ENCODE measurements around the gene CSF2RB. TPM values are rescaled to one million over a fixed set of nuclear protein-coding genes. Genes with fewer than 3 reads are reported as not detected.
A peak's percentile ranks its signal among the peaks of the same experiment; 100 is the strongest.

The CSF2RB gene
- total RNA-seq, 2 experiments from 2014 or later, result 0.14 TPM; not detected in 1

- intact Hi-C loops (cut with micrococcal nuclease), result no loop called here
- Mint-ChIP-seq H3K9me3 (no peaks in the 10 kb centered on the region), H3K27ac (no peak overlapping the region), H3K4me3 (no peak overlapping the region), H3K36me3 (ENCODE audit: low read depth) (no peaks in the 10 kb centered on the region), H3K27me3 (ENCODE audit: low read depth) (no peaks in the 10 kb centered on the region), H3K4me1 (ENCODE audit: low read depth) (no peaks in the 10 kb centered on the region)
- CTCF ChIA-PET, result interaction anchor here (0.7 to 1.0 kb wide), 2 partner anchors 80 to 221 kb away, joined by 3 read pairs; no protein-coding TSS in a partner anchor
- DNase-seq, result no peak
Measured at GRCh38 chr22:36935694-36936093, 22.3 kb downstream of the CSF2RB start.

- H3K4me3 Mint-ChIP-seq, result no peak overlapping the region
- CTCF ChIA-PET, result interaction anchor here (0.7 to 1.0 kb wide), 2 partner anchors 81 to 89 kb away, joined by 3 read pairs; no protein-coding TSS in a partner anchor
- no peaks in the 10 kb centered on the region for H3K27me3 Mint-ChIP-seq (ENCODE audit: low read depth)
- H3K4me1 Mint-ChIP-seq (ENCODE audit: low read depth), result no peaks in the 10 kb centered on the region
- no peaks in the 10 kb centered on the region for H3K36me3 Mint-ChIP-seq (ENCODE audit: low read depth)
- H3K9me3 Mint-ChIP-seq, result no peaks in the 10 kb centered on the region
- intact Hi-C loops (cut with micrococcal nuclease), result no loop called here
- no peak for DNase-seq
- H3K27ac Mint-ChIP-seq, result no peak overlapping the region
Measured at GRCh38 chr22:36936362-36937116, 23.1 kb downstream of the CSF2RB start.

- CTCF ChIA-PET, result no interaction called here
- no peaks in the 10 kb centered on the region for H3K4me1 Mint-ChIP-seq (ENCODE audit: low read depth)
- no peak for DNase-seq
Measured at GRCh38 chr22:36937319-36938027, 24.0 kb downstream of the CSF2RB start.

GRCh38 chr22:36938028-36938425 is 24.6 kb downstream of the CSF2RB start:
- no peaks in the 10 kb centered on the region for H3K9me3 Mint-ChIP-seq
- CTCF ChIA-PET, result no interaction called here
- no peaks in the 10 kb centered on the region for H3K36me3 Mint-ChIP-seq (ENCODE audit: low read depth)
- no peak overlapping the region for H3K27ac Mint-ChIP-seq
- H3K4me1 Mint-ChIP-seq (ENCODE audit: low read depth), result no peaks in the 10 kb centered on the region
- no peak overlapping the region for H3K4me3 Mint-ChIP-seq
- intact Hi-C loops (cut with micrococcal nuclease), result no loop called here
- no peaks in the 10 kb centered on the region for H3K27me3 Mint-ChIP-seq (ENCODE audit: low read depth)
- DNase-seq, result no peak

More at GRCh38 chr22:36937319-36938027, 24.0 kb downstream of the CSF2RB start:
- Mint-ChIP-seq H3K27me3 (ENCODE audit: low read depth) (no peaks in the 10 kb centered on the region), H3K4me3 (no peak overlapping the region), H3K9me3 (no peaks in the 10 kb centered on the region), H3K27ac (no peak overlapping the region), H3K36me3 (ENCODE audit: low read depth) (no peaks in the 10 kb centered on the region)
- intact Hi-C loops (cut with micrococcal nuclease), result no loop called here

GRCh38 chr22:36938886-36939285 is 25.5 kb downstream of the CSF2RB start:
- intact Hi-C loops (cut with micrococcal nuclease), result no loop called here
- no peak overlapping the region for H3K4me3 Mint-ChIP-seq
- no peak for DNase-seq
- no peak overlapping the region for H3K27ac Mint-ChIP-seq
- H3K9me3 Mint-ChIP-seq, result no peaks in the 10 kb centered on the region
- CTCF ChIA-PET, result no interaction called here
- H3K27me3 Mint-ChIP-seq (ENCODE audit: low read depth), result no peaks in the 10 kb centered on the region
- H3K36me3 Mint-ChIP-seq (ENCODE audit: low read depth), result no peaks in the 10 kb centered on the region
- H3K4me1 Mint-ChIP-seq (ENCODE audit: low read depth), result no peaks in the 10 kb centered on the region

- CTCF ChIA-PET, result interaction anchor here (0.6 to 1.1 kb wide), 2 partner anchors 37 to 258 kb away, joined by 3 read pairs; no protein-coding TSS in a partner anchor
- no peaks in the 10 kb centered on the region for H3K9me3 Mint-ChIP-seq
- H3K27ac Mint-ChIP-seq, result no peak overlapping the region
- H3K4me1 Mint-ChIP-seq (ENCODE audit: low read depth), result no peaks in the 10 kb centered on the region
- peak; percentile 26 for DNase-seq
- intact Hi-C loops (cut with micrococcal nuclease), result no loop called here
- H3K36me3 Mint-ChIP-seq (ENCODE audit: low read depth), result no peaks in the 10 kb centered on the region
- no peaks in the 10 kb centered on the region for H3K27me3 Mint-ChIP-seq (ENCODE audit: low read depth)
- no peak overlapping the region for H3K4me3 Mint-ChIP-seq
Measured at GRCh38 chr22:36940676-36941075, 27.2 kb downstream of the CSF2RB start.

GRCh38 chr22:36942556-36942955 is 29.1 kb downstream of the CSF2RB start:
- H3K9me3 Mint-ChIP-seq, result no peaks in the 10 kb centered on the region
- no peak for DNase-seq
- no peak overlapping the region for H3K27ac Mint-ChIP-seq
- H3K27me3 Mint-ChIP-seq (ENCODE audit: low read depth), result no peaks in the 10 kb centered on the region
- CTCF ChIA-PET, result no interaction called here
- intact Hi-C loops (cut with micrococcal nuclease), result no loop called here
- H3K4me3 Mint-ChIP-seq, result no peak overlapping the region
- no peaks in the 10 kb centered on the region for H3K4me1 Mint-ChIP-seq (ENCODE audit: low read depth)
- H3K36me3 Mint-ChIP-seq (ENCODE audit: low read depth), result no peaks in the 10 kb centered on the region

GRCh38 chr22:36946421-36947158 is 33.2 kb downstream of the CSF2RB start:
- no peak overlapping the region for H3K27ac Mint-ChIP-seq
- H3K27me3 Mint-ChIP-seq (ENCODE audit: low read depth), result peaks cover 7% of the 10 kb centered on the region
- CTCF ChIA-PET, result interaction anchor here (1.1 kb wide), 1 partner anchor 90 kb away, joined by 4 read pairs; no protein-coding TSS in a partner anchor
- intact Hi-C loops (cut with micrococcal nuclease), result no loop called here
- no peaks in the 10 kb centered on the region for H3K36me3 Mint-ChIP-seq (ENCODE audit: low read depth)
- H3K9me3 Mint-ChIP-seq, result no peaks in the 10 kb centered on the region
- H3K4me3 Mint-ChIP-seq, result no peak overlapping the region
- no peaks in the 10 kb centered on the region for H3K4me1 Mint-ChIP-seq (ENCODE audit: low read depth)
- no peak for DNase-seq

GRCh38 chr22:36948273-36949225 is 35.1 kb downstream of the CSF2RB start:
- no peak for DNase-seq
- intact Hi-C loops (cut with micrococcal nuclease), result no loop called here
- H3K4me1 Mint-ChIP-seq (ENCODE audit: low read depth), result no peaks in the 10 kb centered on the region
- H3K36me3 Mint-ChIP-seq (ENCODE audit: low read depth), result no peaks in the 10 kb centered on the region
- H3K27me3 Mint-ChIP-seq (ENCODE audit: low read depth), result peaks cover 8% of the 10 kb centered on the region
- no peaks in the 10 kb centered on the region for H3K9me3 Mint-ChIP-seq
- no peak overlapping the region for H3K27ac Mint-ChIP-seq
- CTCF ChIA-PET, result no interaction called here
- H3K4me3 Mint-ChIP-seq, result no peak overlapping the region

GRCh38 chr22:36950797-36951590 is 37.6 kb downstream of the CSF2RB start:
- Mint-ChIP-seq H3K9me3 (no peaks in the 10 kb centered on the region), H3K4me1 (ENCODE audit: low read depth) (no peaks in the 10 kb centered on the region), H3K27ac (no peak overlapping the region), H3K27me3 (ENCODE audit: low read depth) (peaks cover 8% of the 10 kb centered on the region), H3K4me3 (no peak overlapping the region), H3K36me3 (ENCODE audit: low read depth) (no peaks in the 10 kb centered on the region)
- CTCF ChIA-PET, result no interaction called here
- no peak for DNase-seq
- intact Hi-C loops (cut with micrococcal nuclease), result no loop called here

- Mint-ChIP-seq H3K27me3 (ENCODE audit: low read depth) (peaks cover 8% of the 10 kb centered on the region), H3K4me3 (no peak overlapping the region), H3K4me1 (ENCODE audit: low read depth) (no peaks in the 10 kb centered on the region), H3K9me3 (peaks cover 4% of the 10 kb centered on the region), H3K36me3 (ENCODE audit: low read depth) (no peaks in the 10 kb centered on the region), H3K27ac (no peak overlapping the region)
- intact Hi-C loops (cut with micrococcal nuclease), result no loop called here
- no peak for DNase-seq
- CTCF ChIA-PET, result no interaction called here
Measured at GRCh38 chr22:36951746-36952145, 38.3 kb downstream of the CSF2RB start.

Measured in activated naive CD4-positive, alpha-beta T cell treated with anti-CD3 and anti-CD28 coated beads for 36 hours (primary cell).